A673 (cell line): ENCODE results near the gene CLSTN2.

Source experiments
- EZH2 ChIP-seq: fragments of 200-600 bp; sonication (generic); IDR thresholded peaks from 2 replicates; pipeline ENCODE4 v1.6.1; 2017; ENCODE audit warnings: borderline replicate concordance, low read depth, mild to moderate bottlenecking, mixed read lengths, antibody characterized with exemption, low read length; ENCODE audit not compliant: poor library complexity, severe bottlenecking
- TF ChIP-seq, protein P1 (sequence below): fragments of 300-800, 200-600 bp; sonication (generic); conservative IDR thresholded peaks from 2 replicates; pipeline ENCODE4 v1.5.1; 2017; ENCODE audit warnings: low read depth, mild to moderate bottlenecking, antibody characterized with exemption, low read length, moderate library complexity, mixed read lengths

GRCh38 chr3:140494970-140495369 lies 560.0 kb downstream of the CLSTN2 start:
- TF ChIP-seq, protein P1, sequence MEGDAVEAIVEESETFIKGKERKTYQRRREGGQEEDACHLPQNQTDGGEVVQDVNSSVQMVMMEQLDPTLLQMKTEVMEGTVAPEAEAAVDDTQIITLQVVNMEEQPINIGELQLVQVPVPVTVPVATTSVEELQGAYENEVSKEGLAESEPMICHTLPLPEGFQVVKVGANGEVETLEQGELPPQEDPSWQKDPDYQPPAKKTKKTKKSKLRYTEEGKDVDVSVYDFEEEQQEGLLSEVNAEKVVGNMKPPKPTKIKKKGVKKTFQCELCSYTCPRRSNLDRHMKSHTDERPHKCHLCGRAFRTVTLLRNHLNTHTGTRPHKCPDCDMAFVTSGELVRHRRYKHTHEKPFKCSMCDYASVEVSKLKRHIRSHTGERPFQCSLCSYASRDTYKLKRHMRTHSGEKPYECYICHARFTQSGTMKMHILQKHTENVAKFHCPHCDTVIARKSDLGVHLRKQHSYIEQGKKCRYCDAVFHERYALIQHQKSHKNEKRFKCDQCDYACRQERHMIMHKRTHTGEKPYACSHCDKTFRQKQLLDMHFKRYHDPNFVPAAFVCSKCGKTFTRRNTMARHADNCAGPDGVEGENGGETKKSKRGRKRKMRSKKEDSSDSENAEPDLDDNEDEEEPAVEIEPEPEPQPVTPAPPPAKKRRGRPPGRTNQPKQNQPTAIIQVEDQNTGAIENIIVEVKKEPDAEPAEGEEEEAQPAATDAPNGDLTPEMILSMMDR = no peak
- no peak for TF ChIP-seq EZH2
